T1000 (cell line): ENCODE data around the gene SORL1.

Experiments
- DNase-seq: peaks from one replicate; lab custom pipeline; 2025; ENCODE audit warnings: mixed read lengths; lab: John Stamatoyannopoulos, UW

Gene SORL1

GRCh38 chr11:121512468-121513465, 60.7 kb downstream of the SORL1 start:
- no peak for DNase-seq

GRCh38 chr11:121513807-121514206, 61.7 kb downstream of the SORL1 start:
- no peak for DNase-seq

- DNase-seq: no peak
Observed at GRCh38 chr11:121514432-121515334, 62.6 kb downstream of the SORL1 start.

DNA sequence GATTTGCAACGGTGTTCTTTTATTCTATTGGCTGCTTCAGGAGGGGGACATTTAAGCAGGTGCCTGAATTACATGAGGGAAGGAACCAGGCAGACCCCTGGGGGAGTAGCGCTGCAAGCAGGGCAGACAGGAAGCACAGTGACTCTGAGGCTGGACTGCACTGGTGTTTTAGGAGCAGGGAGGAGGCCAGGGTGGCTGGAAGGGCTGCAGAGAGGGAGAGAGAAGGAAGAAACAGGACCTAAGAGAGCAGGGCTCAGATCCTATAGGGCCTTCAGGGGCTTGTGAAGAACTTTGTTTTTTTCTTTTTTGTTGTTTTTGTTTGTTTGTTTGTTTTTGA, 63.2 kb downstream of the SORL1 start:
- no peak for DNase-seq

DNA sequence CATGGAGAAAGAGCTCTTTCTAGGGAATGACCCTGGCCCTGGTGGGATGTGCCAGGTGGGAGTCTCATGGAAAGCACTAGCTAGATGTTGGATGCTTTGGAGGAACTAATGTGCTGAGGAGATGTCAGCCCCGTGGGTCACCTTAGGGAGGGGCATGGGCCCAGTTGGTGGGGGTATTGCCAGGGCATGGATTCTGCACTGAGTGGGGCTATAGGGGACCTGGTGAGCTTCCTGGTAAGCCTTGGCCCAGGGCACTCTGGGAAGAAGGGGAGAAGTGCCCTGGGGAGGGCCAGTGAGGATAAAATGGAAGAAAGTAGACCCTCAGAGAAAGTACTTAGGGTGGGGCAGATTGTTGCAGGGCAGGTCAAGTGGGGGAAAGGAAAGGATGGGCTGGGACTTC, 65.9 kb downstream of the SORL1 start:
- DNase-seq: no peak

DNA sequence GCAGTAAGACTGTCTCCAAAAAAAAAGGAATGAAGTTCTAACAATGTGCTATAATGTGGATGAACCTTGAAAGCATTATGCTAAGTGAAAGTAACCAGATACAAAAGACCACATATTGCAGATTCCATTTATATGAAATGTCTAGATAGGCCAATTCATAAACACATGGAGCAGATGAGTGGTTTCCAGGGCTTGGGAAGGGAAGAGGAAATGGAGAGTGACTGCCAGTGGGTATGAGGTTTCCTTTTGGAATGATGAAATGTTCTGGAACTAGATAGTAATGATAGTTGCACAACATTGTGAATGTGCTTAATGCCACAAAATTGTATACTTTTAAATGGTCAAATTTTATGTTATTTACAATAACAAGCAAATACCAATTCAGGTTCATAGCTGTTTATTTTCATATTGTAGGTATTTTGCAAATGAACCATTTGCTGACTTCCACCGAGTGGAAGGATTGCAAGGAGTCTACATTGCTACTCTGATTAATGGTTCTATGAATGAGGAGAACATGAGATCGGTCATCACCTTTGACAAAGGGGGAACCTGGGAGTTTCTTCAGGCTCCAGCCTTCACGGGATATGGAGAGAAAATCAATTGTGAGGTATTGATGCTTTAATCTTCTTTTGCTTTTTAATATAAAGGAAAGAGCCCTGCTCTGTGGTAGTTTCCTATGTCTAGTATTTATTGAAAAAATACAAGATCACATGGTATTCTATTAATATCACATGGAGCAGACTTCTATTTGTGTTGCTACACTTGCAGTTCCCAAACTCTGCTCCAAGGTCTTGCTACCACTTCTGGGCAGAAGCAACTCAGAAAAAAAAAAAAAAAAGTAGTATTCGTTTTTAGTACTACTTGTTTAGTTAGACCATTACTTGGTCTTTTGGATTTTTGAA, 68.4 kb downstream of the SORL1 start:
- DNase-seq: no peak

- no peak for DNase-seq
Observed at GRCh38 chr11:121521145-121522042, 69.3 kb downstream of the SORL1 start.

DNA sequence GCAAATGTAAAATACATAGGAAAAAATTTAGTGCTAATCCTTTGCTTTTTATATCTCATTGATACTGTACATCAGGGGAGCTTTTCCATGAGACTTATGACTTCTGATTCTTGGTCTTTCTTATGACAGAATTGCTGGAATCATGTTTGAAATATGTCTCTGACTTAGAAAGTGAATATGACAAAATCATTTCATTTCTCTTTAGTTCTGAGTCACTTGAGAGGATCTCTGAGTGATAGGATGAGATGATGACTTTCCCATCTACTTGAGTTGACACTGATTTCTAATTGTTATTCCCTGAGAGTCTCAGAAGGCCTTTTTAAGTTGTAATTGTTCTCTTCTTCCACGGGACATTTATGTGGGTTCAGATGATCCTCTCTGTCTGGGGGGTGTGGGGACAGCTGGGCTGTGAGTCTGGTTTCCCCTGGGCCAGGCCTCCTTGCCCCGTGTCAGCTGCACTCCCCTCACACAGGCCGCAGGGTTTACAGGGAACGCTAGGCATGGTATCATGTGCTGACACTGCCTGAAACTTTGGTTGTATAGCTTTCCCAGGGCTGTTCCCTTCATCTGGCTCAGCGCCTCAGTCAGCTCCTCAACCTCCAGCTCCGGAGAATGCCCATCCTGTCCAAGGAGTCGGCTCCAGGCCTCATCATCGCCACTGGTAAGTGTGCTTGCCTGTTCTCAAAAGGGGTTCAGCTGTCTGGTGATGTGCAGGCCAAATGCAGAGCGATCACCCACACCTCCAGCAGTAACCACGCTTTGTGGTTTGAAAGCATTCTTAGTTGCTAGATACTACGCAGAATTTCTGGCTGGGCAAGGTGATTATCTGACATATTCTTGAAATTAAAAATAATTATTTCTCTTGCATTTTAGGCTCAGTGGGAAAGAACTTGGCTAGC, 70.2 kb downstream of the SORL1 start:
- DNase-seq: no peak

- DNase-seq: no peak
Observed at GRCh38 chr11:121523581-121524232, 71.6 kb downstream of the SORL1 start.

GRCh38 chr11:121524233-121524631, 72.1 kb downstream of the SORL1 start:
- DNase-seq: no peak

GRCh38 chr11:121525376-121525775, 73.3 kb downstream of the SORL1 start:
- DNase-seq: no peak

GRCh38 chr11:121530257-121530656, 78.1 kb downstream of the SORL1 start:
- no peak for DNase-seq

DNA sequence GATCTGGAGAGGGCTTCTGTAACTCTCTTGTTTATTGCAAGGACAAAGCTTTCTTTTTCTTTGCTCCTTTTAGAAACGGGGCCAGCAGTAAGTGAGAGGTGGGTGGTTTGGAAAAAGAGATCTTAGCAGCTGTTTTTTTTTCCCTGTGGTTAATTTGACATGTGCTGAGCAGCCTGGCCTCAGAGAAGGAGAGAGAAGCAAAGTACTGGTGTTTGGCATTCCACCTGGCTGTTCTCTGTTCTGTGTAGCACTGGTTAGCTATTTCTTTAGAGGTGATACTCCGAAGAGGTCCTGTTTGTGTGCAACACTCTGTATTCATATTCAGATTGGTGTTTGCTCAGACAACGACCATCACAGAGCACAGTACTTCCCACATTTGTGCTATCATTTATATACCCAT, 81.5 kb downstream of the SORL1 start:
- no peak for DNase-seq

- DNase-seq: no peak
Observed at GRCh38 chr11:121534131-121535093, 82.3 kb downstream of the SORL1 start.

GRCh38 chr11:121535129-121535796, 83.1 kb downstream of the SORL1 start:
- DNase-seq: no peak

DNA sequence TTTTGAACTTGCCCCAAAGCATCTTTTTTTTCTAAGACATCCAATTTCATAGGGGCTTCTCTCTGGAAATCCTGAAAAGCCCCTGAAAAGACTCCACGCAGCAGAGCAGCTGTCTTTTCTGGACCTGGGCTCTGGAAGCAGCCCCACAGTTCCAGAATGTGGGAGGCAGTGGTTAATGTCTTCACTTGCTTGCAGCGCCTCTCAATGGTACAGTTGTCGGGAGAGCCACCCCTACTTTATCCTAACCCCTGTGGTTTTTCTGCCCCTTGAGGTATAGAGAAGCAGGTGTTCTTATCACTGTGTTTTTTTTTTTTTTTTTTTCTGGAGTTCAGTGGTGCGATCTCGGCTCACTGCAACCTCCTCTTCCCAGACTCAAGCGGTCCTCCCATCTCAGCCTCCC, 84.0 kb downstream of the SORL1 start:
- DNase-seq: no peak

DNA sequence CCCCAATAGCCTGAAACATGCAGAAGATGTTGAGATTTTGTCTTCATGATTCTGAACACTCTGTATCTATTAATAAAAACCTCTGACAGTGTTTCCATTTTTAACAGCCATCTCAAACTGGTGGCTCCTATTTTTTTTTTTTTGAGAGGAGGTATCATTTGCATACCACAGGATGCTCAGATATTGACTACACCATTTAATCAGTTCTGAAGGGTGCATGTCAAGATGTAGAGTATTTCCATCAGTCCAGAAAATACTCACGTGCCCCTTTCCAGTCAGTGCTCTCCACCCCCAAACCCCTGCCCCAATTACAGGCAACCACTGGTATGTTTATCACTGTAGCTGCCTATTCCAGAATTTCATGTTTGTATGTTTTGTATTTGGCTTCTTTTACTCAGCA, 85.9 kb downstream of the SORL1 start:
- no peak for DNase-seq
